Small intestine (tissue), 7 donors: ENCODE results near the gene HEMK1. TPM values are rescaled to one million over a fixed set of nuclear protein-coding genes. Genes with fewer than 3 reads are reported as not detected.

ENCODE experiments used
- DNase-seq, 2 donors: peaks; one replicate each; pipeline versions ENCODE4 v3.0.0 to v3.0.0-alpha.2; 2013
- FAIRE-seq: peaks from 2 replicates; lab custom pipeline; 2012; peaks lifted over from hg19 to GRCh38; lab: Jason Lieb, UNC
- H3K27ac ChIP-seq, 3 donors: one replicate each; pipeline ENCODE4 v1.5.1; 2013; ENCODE audit warnings: low read length in 2 of 3, mild to moderate bottlenecking in 2 of 3, control low read depth in 1 of 3, inconsistent platforms in 1 of 3, low read depth in 1 of 3, moderate library complexity in 1 of 3
- H3K27me3 ChIP-seq, 3 donors: one replicate each; pipeline ENCODE4 v1.6.1; 2013; ENCODE audit warnings: low read length in 3 of 3, inconsistent platforms in 1 of 3; ENCODE audit not compliant: control insufficient read depth in 3 of 3, insufficient read depth in 3 of 3
- H3K36me3 ChIP-seq, 3 donors: one replicate each; pipeline ENCODE4 v1.6.1; 2013; ENCODE audit warnings: low read length in 3 of 3, inconsistent platforms in 1 of 3, low read depth in 1 of 3, mild to moderate bottlenecking in 1 of 3, moderate library complexity in 1 of 3; ENCODE audit not compliant: control insufficient read depth in 3 of 3, insufficient read depth in 2 of 3
- H3K4me1 ChIP-seq, 3 donors: one replicate each; pipeline ENCODE4 v1.6.1; 2013; ENCODE audit warnings: low read length in 2 of 3, inconsistent platforms in 1 of 3, low read depth in 1 of 3, mild to moderate bottlenecking in 1 of 3, moderate library complexity in 1 of 3; ENCODE audit not compliant: control insufficient read depth in 3 of 3, insufficient read depth in 2 of 3
- H3K4me3 ChIP-seq, 3 donors: one replicate each; pipeline ENCODE4 v1.5.1; 2013; ENCODE audit warnings: low read length in 3 of 3, control low read depth in 1 of 3, inconsistent platforms in 1 of 3, low read depth in 1 of 3, mild to moderate bottlenecking in 1 of 3, moderate library complexity in 1 of 3
- H3K9me3 ChIP-seq, 2 donors: one replicate each; pipeline ENCODE4 v1.6.1; 2013; ENCODE audit warnings: low read depth in 1 of 2, low read length in 1 of 2; ENCODE audit not compliant: control insufficient read depth in 2 of 2, insufficient read depth in 1 of 2
- WGBS, 3 donors: extraction: QIAGEN DNeasy Blood & Tissue Kit; methylation state at CpG; one replicate each; pipeline ENCODE4 v1.1.7; 2013; 5-methylcytosine and 5-hydroxymethylcytosine counted together
- polyA plus RNA-seq, 4 donors: library from polyadenylated mRNA; stranded (reverse) in 3 of 4; unstranded in 1 of 4; fragments of 200-250 nt in 3 of 4; fragments of 120-200 nt in 1 of 4; gene quantifications; one replicate each; pipeline versions ENCODE4 v1.2.1 to v1.2.3, GENCODE V29; 2013
- donor health status: healthy with polysubstance abuse.
- donor health status: control.
- donor health status: control.
- donor health status: Bipolar disorder and iron deficiency.
- donor health status: healthy.

Gene HEMK1
- polyA plus RNA-seq, 4 donors: 13.9 to 30.1 (median 16.0) TPM

- Histone ChIP-seq H3K36me3 (peaks cover 0 to 87% (median 0%) of the 10 kb centered on the region in 3 donors), H3K4me3 (no peak overlapping the region), H3K27ac (peak overlapping the region in 1 of 3 donors; percentile 12), H3K27me3 (no peaks in the 10 kb centered on the region), H3K4me1 (peaks cover 0 to 13% (median 11%) of the 10 kb centered on the region in 3 donors), H3K9me3 (no peaks in the 10 kb centered on the region)
- DNase-seq: no peak
- whole genome bisulfite sequencing, 3 donors: 45 to 68% (median 50%) methylated on average over 6 of the region's 6 CpGs
- FAIRE-seq: no peak
Observed at GRCh38 chr3:50623840-50624474, 54.6 kb downstream of the HEMK1 start.

DNA sequence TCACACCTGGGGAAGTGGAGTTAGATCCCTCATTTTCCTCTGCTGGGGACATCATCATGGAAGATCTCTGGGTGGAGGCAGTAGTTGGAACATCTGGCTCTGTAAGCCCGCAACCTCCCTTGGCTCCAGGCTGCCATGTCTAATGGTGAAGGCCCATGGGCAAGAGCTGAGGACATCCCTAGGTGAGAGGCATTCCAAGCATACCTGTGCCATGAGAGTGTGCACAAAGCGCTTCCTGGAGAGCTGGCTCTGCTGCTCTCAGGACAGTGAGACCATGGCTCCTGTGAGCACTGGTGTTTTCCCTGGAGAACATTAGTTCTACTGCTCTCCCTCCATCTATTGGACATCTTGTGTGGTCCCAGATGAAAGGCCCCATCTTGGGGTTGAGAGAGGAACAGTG is 55.3 kb downstream of the HEMK1 start:
- FAIRE-seq (no peak), DNase-seq (no peak)
- Histone ChIP-seq H3K27me3 (no peaks in the 10 kb centered on the region), H3K9me3 (no peaks in the 10 kb centered on the region), H3K27ac (peak overlapping the region in 1 of 3 donors; percentile 10), H3K36me3 (peaks cover 0 to 89% (median 0%) of the 10 kb centered on the region in 3 donors), H3K4me3 (no peak overlapping the region), H3K4me1 (peaks cover 0 to 10% (median 6%) of the 10 kb centered on the region in 3 donors)
- 93 to 98% (median 98%) methylated on average over 2 of the region's 2 CpGs for WGBS, 3 donors

DNA sequence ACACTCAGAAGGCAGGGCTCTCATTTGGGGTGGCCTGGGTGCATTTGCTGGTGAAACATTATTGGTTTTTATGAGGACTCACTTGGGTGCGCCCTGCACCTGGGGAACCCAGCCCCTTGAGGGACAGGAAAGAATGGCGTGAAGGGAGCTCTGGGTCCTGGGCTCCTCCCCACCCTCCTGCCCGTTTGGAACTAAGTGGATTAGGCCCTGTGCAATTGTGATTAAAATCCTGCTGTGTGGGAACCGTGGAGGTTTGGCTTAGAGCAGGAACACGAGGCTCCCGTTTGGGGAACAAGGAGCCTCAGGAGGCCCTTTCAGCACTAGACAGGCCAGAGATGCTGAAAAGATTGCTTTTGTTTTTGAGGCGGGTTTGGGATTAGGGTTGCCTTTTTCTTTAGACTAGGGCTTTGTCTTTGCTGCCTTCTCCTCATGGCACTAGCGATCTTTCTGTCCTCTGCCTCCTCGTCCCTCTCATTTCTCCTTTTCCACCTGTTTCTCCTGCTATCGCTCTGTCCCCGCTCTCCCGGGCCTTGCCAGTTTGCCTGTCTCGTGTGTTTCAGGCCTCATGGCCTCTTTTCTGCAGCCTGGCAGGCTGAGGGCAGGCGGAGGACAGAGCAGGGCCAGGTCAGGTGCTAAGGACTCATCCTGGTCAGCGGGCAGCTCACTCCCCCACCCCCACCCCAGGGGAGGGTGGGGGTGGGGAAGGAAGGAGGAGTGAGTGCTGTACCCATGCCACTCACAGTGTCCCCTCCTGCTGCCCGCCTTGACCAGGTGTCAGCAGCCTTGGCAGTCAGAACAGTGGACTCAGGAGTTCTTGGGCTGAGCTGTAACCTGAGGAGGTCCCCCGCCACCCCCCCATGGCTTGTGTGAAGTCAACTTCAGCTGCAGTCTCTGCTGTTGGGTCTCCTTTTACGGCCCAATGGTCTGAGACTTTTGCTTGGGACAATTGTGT is 56.2 kb downstream of the HEMK1 start:
- no peaks in the 10 kb centered on the region for H3K27me3 ChIP-seq
- 75 to 82% (median 81%) methylated on average over 17 to 18 of the region's 18 CpGs for WGBS, 3 donors
- peaks cover 0 to 4% (median 4%) of the 10 kb centered on the region in 3 donors for H3K4me1 ChIP-seq
- FAIRE-seq: no peak
- H3K27ac ChIP-seq: no peak overlapping the region
- no peaks in the 10 kb centered on the region for H3K9me3 ChIP-seq
- no peak overlapping the region for H3K4me3 ChIP-seq
- DNase-seq: no peak
- peaks cover 0 to 89% (median 0%) of the 10 kb centered on the region in 3 donors for H3K36me3 ChIP-seq

DNA sequence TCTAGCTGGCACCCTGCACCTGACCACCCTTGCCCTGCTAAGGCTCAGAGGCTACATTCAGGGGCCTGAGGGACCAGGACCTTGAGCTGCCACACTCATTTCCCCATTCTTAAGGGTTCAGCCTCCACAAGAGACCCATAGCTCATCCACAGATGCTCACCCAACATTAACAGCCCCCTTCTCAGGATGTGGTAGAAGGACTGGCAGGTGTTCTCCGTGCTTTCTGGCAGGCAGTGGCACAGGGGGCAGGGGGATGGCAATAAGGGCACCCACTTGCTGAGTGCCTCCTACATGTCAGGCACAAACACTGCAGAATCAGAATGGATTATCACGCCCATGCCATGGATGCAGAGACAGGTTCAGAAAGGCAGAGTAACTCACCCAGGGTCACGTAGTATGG is 57.1 kb downstream of the HEMK1 start:
- FAIRE-seq (no peak), DNase-seq (no peak)
- WGBS, 3 donors: 87 to 93% (median 90%) methylated on average over 3 of the region's 3 CpGs
- H3K4me1 ChIP-seq: peaks cover 0 to 7% (median 2%) of the 10 kb centered on the region in 3 donors
- H3K27ac ChIP-seq: no peak overlapping the region
- no peaks in the 10 kb centered on the region for H3K9me3 ChIP-seq
- no peaks in the 10 kb centered on the region for H3K27me3 ChIP-seq
- H3K36me3 ChIP-seq: peaks cover 0 to 88% (median 0%) of the 10 kb centered on the region in 3 donors
- no peak overlapping the region for H3K4me3 ChIP-seq

- no peak for DNase-seq
- H3K36me3 ChIP-seq: peaks cover 0 to 80% (median 0%) of the 10 kb centered on the region in 3 donors
- FAIRE-seq: no peak
- H3K27me3 ChIP-seq: no peaks in the 10 kb centered on the region
- WGBS, 3 donors: 50 to 70% (median 62%) methylated on average over 6 of the region's 6 CpGs
- peaks cover 1 to 7% (median 2%) of the 10 kb centered on the region in 3 donors for H3K4me1 ChIP-seq
- no peak overlapping the region for H3K4me3 ChIP-seq
- H3K9me3 ChIP-seq: no peaks in the 10 kb centered on the region
- H3K27ac ChIP-seq: no peak overlapping the region
Observed at GRCh38 chr3:50627407-50628051, 58.2 kb downstream of the HEMK1 start.

DNA sequence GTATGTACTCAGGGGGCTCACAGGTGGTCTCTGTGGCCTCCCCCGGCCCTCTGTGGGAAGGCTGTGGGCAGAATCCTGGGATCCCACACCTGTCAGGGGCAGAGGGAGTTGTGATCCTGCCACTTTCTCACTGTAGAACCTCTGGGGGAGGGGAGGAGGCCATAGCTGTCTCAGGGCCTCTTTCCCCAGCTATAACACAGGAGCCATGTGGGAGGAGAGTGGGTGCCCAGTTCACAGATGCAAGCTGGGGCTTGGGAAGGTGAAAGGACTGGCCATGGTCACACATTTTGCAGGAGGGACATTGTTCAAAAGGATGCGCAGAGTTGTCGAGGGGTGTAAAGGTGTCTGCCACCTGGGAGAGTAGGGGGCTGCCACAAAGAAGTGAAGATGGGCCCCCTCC is 59.3 kb downstream of the HEMK1 start:
- Histone ChIP-seq H3K4me3 (no peak overlapping the region), H3K27me3 (no peaks in the 10 kb centered on the region), H3K9me3 (no peaks in the 10 kb centered on the region), H3K36me3 (peaks cover 0 to 72% (median 0%) of the 10 kb centered on the region in 3 donors), H3K4me1 (peaks cover 1 to 4% (median 3%) of the 10 kb centered on the region in 3 donors), H3K27ac (no peak overlapping the region)
- FAIRE-seq (no peak), DNase-seq (no peak)
- 92 to 96% (median 94%) methylated on average over 3 of the region's 3 CpGs for WGBS, 3 donors

DNA sequence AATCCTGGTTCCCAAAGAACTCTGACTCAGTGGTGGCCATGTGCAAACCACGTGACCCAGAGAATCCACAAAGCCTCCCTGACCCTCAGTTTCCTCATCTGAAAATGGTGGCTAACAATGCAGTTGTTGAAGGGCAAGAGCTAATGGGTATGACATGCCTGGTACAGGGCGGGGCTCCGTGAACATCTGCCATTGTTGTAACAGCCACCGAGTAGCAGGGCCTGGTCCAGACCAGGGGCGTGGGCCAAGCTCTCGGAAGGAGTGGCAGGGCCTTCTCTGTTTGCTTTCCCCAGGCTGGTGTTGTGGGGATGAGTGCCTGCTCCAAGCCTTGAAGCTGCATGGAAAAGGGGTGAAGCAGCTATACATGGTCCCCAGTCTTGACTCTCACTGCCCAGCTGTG is 61.1 kb downstream of the HEMK1 start:
- Histone ChIP-seq H3K4me3 (no peak overlapping the region), H3K36me3 (peaks cover 0 to 67% (median 0%) of the 10 kb centered on the region in 3 donors), H3K27ac (no peak overlapping the region), H3K9me3 (no peaks in the 10 kb centered on the region), H3K4me1 (peaks cover 0 to 4% (median 3%) of the 10 kb centered on the region in 3 donors), H3K27me3 (no peaks in the 10 kb centered on the region)
- 71 to 84% (median 82%) methylated on average over 6 of the region's 6 CpGs for WGBS, 3 donors
- DNase-seq (no peak), FAIRE-seq (no peak)

DNA sequence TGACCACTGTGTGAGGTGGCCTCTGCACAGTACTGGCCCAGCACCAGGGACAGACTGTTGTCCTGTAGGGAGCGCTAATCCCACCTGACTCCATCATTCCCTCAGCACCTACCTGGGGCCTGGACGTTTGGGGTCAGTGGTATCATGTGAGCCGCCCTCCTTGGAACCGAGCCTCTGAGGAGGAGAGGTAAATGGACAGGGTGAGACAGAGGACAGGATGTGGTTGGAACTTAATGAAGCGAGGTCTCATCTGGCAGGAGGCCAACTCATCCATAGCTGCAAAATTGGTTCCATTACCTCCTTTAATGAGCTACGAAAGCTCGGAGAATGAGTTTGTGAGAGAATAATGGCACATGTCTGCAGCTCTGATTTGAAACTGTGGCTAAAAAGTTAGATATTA is 61.6 kb downstream of the HEMK1 start:
- Histone ChIP-seq H3K36me3 (peaks cover 0 to 63% (median 0%) of the 10 kb centered on the region in 3 donors), H3K9me3 (no peaks in the 10 kb centered on the region), H3K4me3 (no peak overlapping the region), H3K4me1 (peaks cover 0 to 4% (median 3%) of the 10 kb centered on the region in 3 donors), H3K27me3 (no peaks in the 10 kb centered on the region), H3K27ac (no peak overlapping the region)
- 71 to 86% (median 72%) methylated on average over 7 of the region's 7 CpGs for WGBS, 3 donors
- FAIRE-seq (no peak), DNase-seq (no peak)
